ENCODE results near the gene NLRP8. TPM values are rescaled to one million over a fixed set of nuclear protein-coding genes. Genes with fewer than 3 reads are reported as not detected.

Gene NLRP8
- total and polyA plus RNA-seq, 2 of the 4 experiments (the other 2 are of a cell fraction) = not detected

- Histone ChIP-seq H3K9ac (ENCODE audit: low read depth, low read length) (no peak overlapping the region), H3K56ac (ENCODE audit: extremely low read depth, insufficient read depth, low read length) (no peak overlapping the region), H2BK120ac (ENCODE audit: low read depth, low read length) (no peak overlapping the region), H3K27ac (ENCODE audit: insufficient read depth, low read length) (no peak overlapping the region), H3K4ac (ENCODE audit: low read depth, low read length) (no peak overlapping the region), H3K9me1 (ENCODE audit: insufficient read depth, low read length) (no peaks in the 10 kb centered on the region), H3K14ac (replicated peaks; ENCODE audit: low read depth, low read length) (no peak overlapping the region), H3K27me3 (ENCODE audit: control insufficient read depth, insufficient read depth, low read length) (no peaks in the 10 kb centered on the region), H3K4me3 (ENCODE audit: insufficient read depth, low read depth, low read length) (no peak overlapping the region), H2BK5ac (ENCODE audit: low read depth, low read length, poor library complexity, severe bottlenecking) (no peak overlapping the region), H3K79me1 (ENCODE audit: low read depth in 1 of 2, low read length in 2 of 2) (no peaks in the 10 kb centered on the region), H3K4me1 (ENCODE audit: control insufficient read depth, insufficient read depth, low read length) (no peaks in the 10 kb centered on the region), H2AFZ (replicated peaks; ENCODE audit: low read length, poor library complexity) (no peak overlapping the region), H2BK20ac (ENCODE audit: low read depth, low read length) (no peak overlapping the region), H3K4me2 (ENCODE audit: low read depth, low read length) (no peak overlapping the region), H4K91ac (ENCODE audit: insufficient read depth, low read depth, low read length) (no peak overlapping the region), H4K20me1 (ENCODE audit: insufficient read depth, low read length) (no peaks in the 10 kb centered on the region), H3K23ac (ENCODE audit: low read depth, low read length) (no peak overlapping the region), H2BK15ac (ENCODE audit: low read depth, low read length) (no peak overlapping the region), H2AK9ac (replicated peaks; ENCODE audit: low read depth, low read length, poor library complexity) (no peak overlapping the region), H4K8ac (ENCODE audit: low read depth in 2 of 2, low read length in 2 of 2) (no peak overlapping the region), H3K36me3 (ENCODE audit: control insufficient read depth, insufficient read depth, low read length) (no peaks in the 10 kb centered on the region), H3K18ac (ENCODE audit: low read depth, low read length) (no peak overlapping the region), H3K9me3 (ENCODE audit: control insufficient read depth, insufficient read depth, low read length) (peaks cover 42% of the 10 kb centered on the region), H4K5ac (ENCODE audit: low read depth, low read length) (no peak overlapping the region), H2AK5ac (ENCODE audit: low read depth, low read length) (no peak overlapping the region)
- WGBS, 2 experiments (ENCODE audit: extremely low coverage in 2 of 2, insufficient read length in 1 of 2) = 17% methylated on average over 1 of the region's 4 CpGs; no CpG with 5 or more reads in 1 of the 2 experiments
- POLR2A ChIA-PET (ENCODE audit: unreplicated experiment) = no interaction called here
- no peak for TF ChIP-seq USF2 (IDR thresholded peaks at IDR 0.05; ENCODE audit: low read depth, low read length)
- no peak for TF ChIP-seq RFX5 (IDR thresholded peaks at IDR 0.05; ENCODE audit: low read depth, low read length)
- TF ChIP-seq MAZ (IDR thresholded peaks at IDR 0.05; ENCODE audit: borderline replicate concordance, low read depth, low read length) = no peak
- no peak for TF ChIP-seq FOS (IDR thresholded peaks at IDR 0.05; ENCODE audit: low read depth, low read length)
- TF ChIP-seq BHLHE40 (IDR thresholded peaks at IDR 0.05; ENCODE audit: low read depth, low read length) = no peak
- no peak for TF ChIP-seq CEBPB (IDR thresholded peaks at IDR 0.05; ENCODE audit: low read depth, low read length)
- no peak for TF ChIP-seq ELK1 (IDR thresholded peaks at IDR 0.05; ENCODE audit: borderline replicate concordance, low read depth, low read length)
- no peak for TF ChIP-seq MXI1 (IDR thresholded peaks at IDR 0.05; ENCODE audit: borderline replicate concordance, low read depth, low read length)
- TF ChIP-seq NFE2L2 (IDR thresholded peaks at IDR 0.05; ENCODE audit: low read depth, low read length) = no peak
- no peak for TF ChIP-seq MAFK (IDR thresholded peaks at IDR 0.05; ENCODE audit: low read depth, low read length)
- TF ChIP-seq RAD21 (IDR thresholded peaks at IDR 0.05; ENCODE audit: low read length) = no peak
- no peak for TF ChIP-seq CHD1 (IDR thresholded peaks at IDR 0.05; ENCODE audit: low read depth, low read length)
- TF ChIP-seq, protein P1, sequence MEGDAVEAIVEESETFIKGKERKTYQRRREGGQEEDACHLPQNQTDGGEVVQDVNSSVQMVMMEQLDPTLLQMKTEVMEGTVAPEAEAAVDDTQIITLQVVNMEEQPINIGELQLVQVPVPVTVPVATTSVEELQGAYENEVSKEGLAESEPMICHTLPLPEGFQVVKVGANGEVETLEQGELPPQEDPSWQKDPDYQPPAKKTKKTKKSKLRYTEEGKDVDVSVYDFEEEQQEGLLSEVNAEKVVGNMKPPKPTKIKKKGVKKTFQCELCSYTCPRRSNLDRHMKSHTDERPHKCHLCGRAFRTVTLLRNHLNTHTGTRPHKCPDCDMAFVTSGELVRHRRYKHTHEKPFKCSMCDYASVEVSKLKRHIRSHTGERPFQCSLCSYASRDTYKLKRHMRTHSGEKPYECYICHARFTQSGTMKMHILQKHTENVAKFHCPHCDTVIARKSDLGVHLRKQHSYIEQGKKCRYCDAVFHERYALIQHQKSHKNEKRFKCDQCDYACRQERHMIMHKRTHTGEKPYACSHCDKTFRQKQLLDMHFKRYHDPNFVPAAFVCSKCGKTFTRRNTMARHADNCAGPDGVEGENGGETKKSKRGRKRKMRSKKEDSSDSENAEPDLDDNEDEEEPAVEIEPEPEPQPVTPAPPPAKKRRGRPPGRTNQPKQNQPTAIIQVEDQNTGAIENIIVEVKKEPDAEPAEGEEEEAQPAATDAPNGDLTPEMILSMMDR (conservative IDR thresholded peaks at IDR 0.05; ENCODE audit: low read depth, low read length) = no peak
- no peak for TF ChIP-seq SMC3 (IDR thresholded peaks at IDR 0.05; ENCODE audit: low read depth, low read length)
- intact Hi-C loops (cut with micrococcal nuclease) = no loop called here
- CTCF ChIA-PET = no interaction called here
- no peak for DNase-seq
- in situ Hi-C loops (cut with MboI; ENCODE audit: low sequenced_read_pairs) = no loop called here
- dilution Hi-C loops (cut with HindIII; ENCODE audit: low sequenced_read_pairs, unreplicated experiment) = no loop called here
- no peak for ATAC-seq (ENCODE audit: low read depth)
- no TSS peak for BruUV-seq (replicated peaks)
Observed at GRCh38 chr19:55958356-55958755, 10.7 kb downstream of the NLRP8 start.
